HTR-8/SVneo (cell line): Measurements from ENCODE around the gene DENND2D.
"Not testable (repeated sequence)": the region's sequence is repeated elsewhere in the genome, so short reads cannot be mapped to it uniquely, and the experiment has no call there.

ENCODE experiments used
- DNase-seq: peaks from one replicate; pipeline ENCODE4 v3.0.0; 2011; ENCODE audit warnings: low spot score, mixed read lengths; ENCODE audit not compliant: insufficient read length
- FAIRE-seq: peaks from 2 replicates; lab custom pipeline; 2011; peaks lifted over from hg19 to GRCh38; lab: Jason Lieb, UNC

The DENND2D gene

GRCh38 chr1:111222308-111223125, 22.1 kb upstream of the DENND2D start:
- DNase-seq (peak; percentile 67), FAIRE-seq (no peak)

- DNase-seq (no peak), FAIRE-seq (no peak)
These were observed 21.3 kb upstream of the DENND2D start for GRCh38 chr1:111221633-111222291.

- DNase-seq (no peak), FAIRE-seq (no peak)
These were observed 20.8 kb upstream of the DENND2D start for GRCh38 chr1:111221276-111221632.

- no peak for DNase-seq
- FAIRE-seq, result no peak
These were observed 19.9 kb upstream of the DENND2D start for GRCh38 chr1:111220302-111220890.

- DNase-seq (no peak), FAIRE-seq (no peak)
These were observed 19.3 kb upstream of the DENND2D start for GRCh38 chr1:111219557-111220286.

- no peak for FAIRE-seq
- DNase-seq, result no peak
These were observed 18.5 kb upstream of the DENND2D start for GRCh38 chr1:111218701-111219556.

- FAIRE-seq (no peak), DNase-seq (no peak)
These were observed 16.9 kb upstream of the DENND2D start for GRCh38 chr1:111217183-111217910.

GRCh38 chr1:111216751-111217150, 16.3 kb upstream of the DENND2D start:
- FAIRE-seq (no peak), DNase-seq (no peak)

- not testable (repeated sequence) for DNase-seq, FAIRE-seq
These were observed 14.8 kb upstream of the DENND2D start for GRCh38 chr1:111215285-111215684.

- FAIRE-seq (no peak), DNase-seq (no peak)
These were observed 14.4 kb upstream of the DENND2D start for GRCh38 chr1:111214884-111215283.

GRCh38 chr1:111214074-111214801, 13.8 kb upstream of the DENND2D start:
- DNase-seq (no peak), FAIRE-seq (no peak)

GRCh38 chr1:111213412-111213811, 13.0 kb upstream of the DENND2D start:
- no peak for DNase-seq
- no peak for FAIRE-seq

GRCh38 chr1:111212634-111213335, 12.3 kb upstream of the DENND2D start:
- no peak for FAIRE-seq
- DNase-seq, result no peak

GRCh38 chr1:111211921-111212320, 11.5 kb upstream of the DENND2D start:
- FAIRE-seq, result no peak
- no peak for DNase-seq

GRCh38 chr1:111209622-111210021, 9.2 kb upstream of the DENND2D start:
- DNase-seq, result no peak
- FAIRE-seq, result no peak

- FAIRE-seq (no peak), DNase-seq (no peak)
These were observed 8.5 kb upstream of the DENND2D start for GRCh38 chr1:111208921-111209320.

- DNase-seq, result no peak
- FAIRE-seq, result no peak
These were observed 5.2 kb upstream of the DENND2D start for GRCh38 chr1:111205714-111206050.
